ENCODE measurements around the gene ZNF837.

- TF ChIP-seq EZH2 (IDR thresholded peaks at IDR 0.05; ENCODE audit: borderline replicate concordance, low read length) (no peak), CTCF (IDR thresholded peaks at IDR 0.05; ENCODE audit: low read length) (no peak)
Observed at GRCh38 chr19:58380662-58381459, at the start of gene ZNF837.
